Activated naive CD8-positive, alpha-beta T cell (primary cell): ENCODE measurements around the gene AFF1.
"Not testable (repeated sequence)": the region's sequence is repeated elsewhere in the genome, so short reads cannot be mapped to it uniquely, and the experiment has no call there.

Source experiments
- H3K27ac Mint-ChIP-seq: one replicate; pipeline ENCODE4 v1.8.0; 2021; ENCODE audit warnings: mixed read lengths
- H3K27me3 Mint-ChIP-seq: one replicate; pipeline ENCODE4 v1.8.0; 2021; ENCODE audit warnings: mixed read lengths
- H3K36me3 Mint-ChIP-seq: one replicate; pipeline ENCODE4 v1.8.0; 2021; ENCODE audit warnings: mixed read lengths
- H3K4me1 Mint-ChIP-seq: one replicate; pipeline ENCODE4 v1.8.0; 2021; ENCODE audit warnings: low read depth, mixed read lengths
- H3K4me3 Mint-ChIP-seq: one replicate; pipeline ENCODE4 v1.8.0; 2021; ENCODE audit warnings: mild to moderate bottlenecking, mixed read lengths
- H3K9me3 Mint-ChIP-seq: one replicate; pipeline ENCODE4 v1.8.0; 2021; ENCODE audit warnings: low read depth, mixed read lengths

Gene AFF1

GRCh38 chr4:86975927-86976326 lies 41.1 kb downstream of the AFF1 start:
- no peaks in the 10 kb centered on the region for H3K9me3 Mint-ChIP-seq
- H3K27me3 Mint-ChIP-seq: no peaks in the 10 kb centered on the region
- H3K4me1 Mint-ChIP-seq: peaks cover 53% of the 10 kb centered on the region
- peaks cover 3% of the 10 kb centered on the region for H3K36me3 Mint-ChIP-seq
- H3K4me3 Mint-ChIP-seq: no peak overlapping the region
- peak overlapping the region; percentile 81 for H3K27ac Mint-ChIP-seq

- H3K9me3 Mint-ChIP-seq: no peaks in the 10 kb centered on the region
- H3K36me3 Mint-ChIP-seq: peaks cover 6% of the 10 kb centered on the region
- peak overlapping the region; percentile 67 for H3K27ac Mint-ChIP-seq
- H3K4me1 Mint-ChIP-seq: peaks cover 55% of the 10 kb centered on the region
- no peak overlapping the region for H3K4me3 Mint-ChIP-seq
- no peaks in the 10 kb centered on the region for H3K27me3 Mint-ChIP-seq
These were observed 42.1 kb downstream of the AFF1 start for GRCh38 chr4:86976801-86977485.

DNA sequence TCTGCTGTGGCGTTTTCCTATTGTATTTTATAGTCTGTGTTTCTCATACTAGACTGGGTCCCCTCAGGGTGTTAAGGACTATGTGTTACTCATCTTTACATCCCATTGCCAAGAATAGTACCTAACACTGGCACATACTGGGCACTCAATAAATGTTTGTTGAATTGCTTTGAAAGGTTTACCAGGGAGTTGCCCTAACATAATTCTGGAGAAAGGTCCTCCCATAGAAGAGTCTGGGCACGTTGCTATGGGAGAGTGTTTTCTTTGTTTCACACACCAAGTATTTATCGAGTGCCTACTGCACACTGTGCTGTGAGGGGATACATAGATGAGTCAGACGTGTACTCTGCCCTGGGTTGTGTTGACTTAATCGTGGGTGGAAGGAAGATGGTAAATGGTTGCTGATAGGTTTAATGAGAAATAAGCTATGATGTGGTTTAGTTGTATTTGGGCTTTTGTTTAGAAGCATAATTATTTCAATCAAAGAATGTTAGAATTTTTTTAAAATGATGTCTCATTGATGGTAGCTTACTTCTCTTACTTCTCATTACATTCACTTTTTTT lies 42.9 kb downstream of the AFF1 start:
- no peak overlapping the region for H3K4me3 Mint-ChIP-seq
- peak overlapping the region; percentile 67 for H3K27ac Mint-ChIP-seq
- H3K27me3 Mint-ChIP-seq: no peaks in the 10 kb centered on the region
- no peaks in the 10 kb centered on the region for H3K9me3 Mint-ChIP-seq
- peaks cover 60% of the 10 kb centered on the region for H3K4me1 Mint-ChIP-seq
- peaks cover 8% of the 10 kb centered on the region for H3K36me3 Mint-ChIP-seq

- Mint-ChIP-seq H3K27me3 (no peaks in the 10 kb centered on the region), H3K9me3 (no peaks in the 10 kb centered on the region), H3K4me1 (peaks cover 50% of the 10 kb centered on the region), H3K36me3 (peaks cover 8% of the 10 kb centered on the region), H3K4me3 (no peak overlapping the region), H3K27ac (no peak overlapping the region)
These were observed 43.9 kb downstream of the AFF1 start for GRCh38 chr4:86978709-86979108.

- H3K4me1 Mint-ChIP-seq: peaks cover 40% of the 10 kb centered on the region
- H3K4me3 Mint-ChIP-seq: no peak overlapping the region
- H3K27me3 Mint-ChIP-seq: no peaks in the 10 kb centered on the region
- no peak overlapping the region for H3K27ac Mint-ChIP-seq
- H3K36me3 Mint-ChIP-seq: peaks cover 8% of the 10 kb centered on the region
- no peaks in the 10 kb centered on the region for H3K9me3 Mint-ChIP-seq
These were observed 45.4 kb downstream of the AFF1 start for GRCh38 chr4:86980230-86980629.

DNA sequence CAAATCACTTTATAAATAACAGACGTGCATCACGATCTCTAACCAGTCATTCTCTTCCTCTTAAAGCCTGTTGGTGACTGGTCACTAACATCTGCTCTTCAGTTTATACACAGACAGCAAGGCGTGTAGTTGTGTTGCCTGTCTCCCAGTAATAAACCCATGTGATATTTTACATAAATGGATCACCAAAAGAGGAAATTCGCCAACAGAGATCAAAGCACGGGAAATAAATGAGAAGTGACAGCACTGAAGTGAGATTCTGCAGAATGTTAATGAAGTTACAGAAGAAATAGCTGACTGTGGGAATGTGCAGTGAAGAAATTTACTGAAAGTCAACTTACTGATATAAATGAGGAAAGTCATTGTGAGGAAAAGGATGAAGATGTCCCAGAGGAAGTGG lies 47.0 kb downstream of the AFF1 start:
- H3K27me3 Mint-ChIP-seq: no peaks in the 10 kb centered on the region

DNA sequence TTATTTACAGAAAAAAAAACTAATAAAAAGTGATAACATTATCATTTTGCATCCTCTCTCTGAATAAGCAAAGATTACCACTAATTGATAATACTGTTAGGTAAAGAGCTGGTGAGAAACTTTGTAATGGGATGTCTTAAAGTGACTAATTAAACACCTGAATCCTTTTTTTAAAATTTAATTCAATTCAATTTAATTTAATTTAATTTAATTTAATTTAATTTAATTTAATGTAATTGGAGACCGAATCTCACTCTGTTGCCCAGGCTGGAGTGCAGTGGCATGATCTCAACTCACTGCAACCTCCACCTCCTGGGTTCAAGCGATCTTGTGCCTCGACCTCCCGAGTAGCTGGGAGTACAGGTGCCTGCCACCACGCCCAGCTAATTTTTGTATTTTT lies 51.0 kb downstream of the AFF1 start:
- peaks cover 17% of the 10 kb centered on the region for H3K36me3 Mint-ChIP-seq
- H3K27me3 Mint-ChIP-seq, H3K27ac Mint-ChIP-seq, H3K4me3 Mint-ChIP-seq, H3K9me3 Mint-ChIP-seq: not testable (repeated sequence)
- H3K4me1 Mint-ChIP-seq: peaks cover 14% of the 10 kb centered on the region

More for the DNA sequence above, 47.0 kb downstream of the AFF1 start:
- peaks cover 8% of the 10 kb centered on the region for H3K36me3 Mint-ChIP-seq
- H3K9me3 Mint-ChIP-seq: no peaks in the 10 kb centered on the region
- peaks cover 27% of the 10 kb centered on the region for H3K4me1 Mint-ChIP-seq
- H3K4me3 Mint-ChIP-seq: peak overlapping the region; percentile 6
- peak overlapping the region; percentile 1 for H3K27ac Mint-ChIP-seq

DNA sequence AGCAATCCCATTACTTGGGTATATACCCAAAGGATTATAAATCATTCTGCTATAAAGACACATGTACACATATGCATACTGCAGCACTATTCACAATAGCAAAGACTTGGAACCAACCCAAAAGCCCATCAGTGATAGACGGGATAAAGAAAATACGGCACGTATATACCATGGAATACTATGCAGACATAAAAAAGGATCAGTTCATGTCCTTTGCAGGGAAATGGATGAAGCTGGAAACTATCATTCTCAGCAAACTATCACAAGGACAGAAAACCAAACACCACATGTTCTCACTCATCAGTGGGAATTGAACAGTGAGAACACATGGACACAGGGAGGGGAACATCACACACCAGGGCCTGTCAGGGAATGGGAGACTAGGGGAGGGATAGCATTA lies 54.8 kb downstream of the AFF1 start:
- H3K9me3 Mint-ChIP-seq, H3K4me1 Mint-ChIP-seq, H3K4me3 Mint-ChIP-seq, H3K27me3 Mint-ChIP-seq, H3K27ac Mint-ChIP-seq: not testable (repeated sequence)
- peaks cover 16% of the 10 kb centered on the region for H3K36me3 Mint-ChIP-seq

- peaks cover 17% of the 10 kb centered on the region for H3K36me3 Mint-ChIP-seq
- no peak overlapping the region for H3K27ac Mint-ChIP-seq
- peaks cover 1% of the 10 kb centered on the region for H3K4me1 Mint-ChIP-seq
These were observed 55.7 kb downstream of the AFF1 start for GRCh38 chr4:86990510-86990909.

GRCh38 chr4:86991994-86992393 lies 57.2 kb downstream of the AFF1 start:
- H3K36me3 Mint-ChIP-seq: peaks cover 17% of the 10 kb centered on the region
- H3K27me3 Mint-ChIP-seq: no peaks in the 10 kb centered on the region
- H3K27ac Mint-ChIP-seq: no peak overlapping the region
- H3K4me3 Mint-ChIP-seq: no peak overlapping the region
- H3K9me3 Mint-ChIP-seq: no peaks in the 10 kb centered on the region
- peaks cover 1% of the 10 kb centered on the region for H3K4me1 Mint-ChIP-seq

More at GRCh38 chr4:86990510-86990909, 55.7 kb downstream of the AFF1 start:
- Mint-ChIP-seq H3K4me3 (no peak overlapping the region), H3K27me3 (no peaks in the 10 kb centered on the region), H3K9me3 (no peaks in the 10 kb centered on the region)

- peaks cover 3% of the 10 kb centered on the region for H3K4me1 Mint-ChIP-seq
- H3K36me3 Mint-ChIP-seq: peaks cover 8% of the 10 kb centered on the region
- no peaks in the 10 kb centered on the region for H3K9me3 Mint-ChIP-seq
- H3K27me3 Mint-ChIP-seq: no peaks in the 10 kb centered on the region
- no peak overlapping the region for H3K27ac Mint-ChIP-seq
- no peak overlapping the region for H3K4me3 Mint-ChIP-seq
These were observed 59.3 kb downstream of the AFF1 start for GRCh38 chr4:86993909-86994681.

- Mint-ChIP-seq H3K27me3 (no peaks in the 10 kb centered on the region), H3K36me3 (peaks cover 5% of the 10 kb centered on the region), H3K4me1 (peaks cover 9% of the 10 kb centered on the region), H3K27ac (no peak overlapping the region), H3K4me3 (no peak overlapping the region), H3K9me3 (no peaks in the 10 kb centered on the region)
These were observed 59.9 kb downstream of the AFF1 start for GRCh38 chr4:86994686-86995085.

GRCh38 chr4:86996510-86996909 lies 61.7 kb downstream of the AFF1 start:
- not testable (repeated sequence) for H3K27me3 Mint-ChIP-seq, H3K9me3 Mint-ChIP-seq, H3K4me3 Mint-ChIP-seq, H3K27ac Mint-ChIP-seq, H3K36me3 Mint-ChIP-seq
- peaks cover 16% of the 10 kb centered on the region for H3K4me1 Mint-ChIP-seq

DNA sequence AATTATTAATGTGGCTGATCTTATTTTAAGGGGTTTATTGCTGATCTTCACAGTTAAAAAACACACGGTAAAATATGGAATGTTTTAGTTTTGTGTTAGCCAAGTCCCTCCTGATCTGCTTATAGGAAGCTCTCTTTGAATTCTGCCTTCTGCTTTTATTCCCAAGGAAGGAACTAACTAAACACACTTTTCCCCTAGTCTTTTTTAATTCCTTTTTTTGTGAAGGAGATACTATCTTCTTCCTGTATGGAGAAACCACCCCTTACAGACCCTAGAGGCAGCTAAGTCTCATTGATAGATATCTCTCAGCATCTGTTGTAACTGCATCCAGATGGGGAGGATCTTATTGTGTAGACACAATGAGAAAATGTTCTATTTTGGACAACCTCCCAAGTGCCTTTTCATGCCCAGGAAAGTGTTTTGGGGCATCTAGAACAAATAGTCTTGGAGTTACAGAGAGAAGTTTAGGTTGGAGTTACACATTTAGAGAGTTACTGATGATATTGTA lies 64.4 kb downstream of the AFF1 start:
- Mint-ChIP-seq H3K4me3 (no peak overlapping the region), H3K27ac (no peak overlapping the region), H3K9me3 (no peaks in the 10 kb centered on the region), H3K4me1 (peaks cover 16% of the 10 kb centered on the region), H3K27me3 (no peaks in the 10 kb centered on the region), H3K36me3 (peaks cover 5% of the 10 kb centered on the region)

GRCh38 chr4:87002682-87003043 lies 67.9 kb downstream of the AFF1 start:
- Mint-ChIP-seq H3K27me3 (no peaks in the 10 kb centered on the region), H3K9me3 (no peaks in the 10 kb centered on the region), H3K36me3 (no peaks in the 10 kb centered on the region), H3K4me3 (no peak overlapping the region), H3K4me1 (peaks cover 35% of the 10 kb centered on the region), H3K27ac (no peak overlapping the region)
